Astrocyte of the cerebellum (primary cell): ENCODE measurements around the gene SMTNL2.

Experiments
- DNase-seq: peaks from one replicate; pipeline ENCODE4 v3.0.0-alpha.2; 2011; ENCODE audit warnings: low read depth
- H3K4me3 ChIP-seq: 2 replicates; pipeline ENCODE4 v1.5.1; 2011; ENCODE audit warnings: mild to moderate bottlenecking, low read depth, low read length, moderate library complexity
- CTCF ChIP-seq: IDR thresholded peaks from 2 replicates; pipeline ENCODE4 v1.5.1; 2012; ENCODE audit warnings: low read length, low read depth, moderate library complexity, mild to moderate bottlenecking; ENCODE audit errors: missing control alignments
- in situ Hi-C: cut with HindIII; loops from 2 replicates; pipeline ENCODE4 v1.10.0; 2017; ENCODE audit warnings: low sequenced_read_pairs

SMTNL2 gene

GRCh38 chr17:4537451-4538235, 46.7 kb upstream of the SMTNL2 start:
- H3K4me3 ChIP-seq: no peak overlapping the region
- DNase-seq: no peak
- in situ Hi-C loops: loop anchor here (5.0 kb wide), 1 partner anchor 75 kb away; no protein-coding TSS in a partner anchor
- no peak for TF ChIP-seq CTCF

GRCh38 chr17:4538236-4539002, 45.9 kb upstream of the SMTNL2 start:
- DNase-seq: no peak
- H3K4me3 ChIP-seq: no peak overlapping the region
- in situ Hi-C loops: loop anchor here (5.0 kb wide), 1 partner anchor 74 kb away; no protein-coding TSS in a partner anchor
- no peak for TF ChIP-seq CTCF

- H3K4me3 ChIP-seq: no peak overlapping the region
- TF ChIP-seq CTCF: no peak
- in situ Hi-C loops: loop anchor here (5.0 kb wide), 1 partner anchor 73 kb away; no protein-coding TSS in a partner anchor
- no peak for DNase-seq
These were observed 45.3 kb upstream of the SMTNL2 start for GRCh38 chr17:4539025-4539424.

GRCh38 chr17:4539576-4540223, 44.6 kb upstream of the SMTNL2 start:
- no peak for DNase-seq
- TF ChIP-seq CTCF: no peak
- H3K4me3 ChIP-seq: no peak overlapping the region
- in situ Hi-C loops: loop anchor here (5.0 kb wide), 1 partner anchor 73 kb away; no protein-coding TSS in a partner anchor

- in situ Hi-C loops: no loop called here
- TF ChIP-seq CTCF: no peak
- DNase-seq: no peak
These were observed 44.1 kb upstream of the SMTNL2 start for GRCh38 chr17:4540224-4540651.

GRCh38 chr17:4540687-4541327, 43.5 kb upstream of the SMTNL2 start:
- TF ChIP-seq CTCF: no peak
- DNase-seq: no peak
- H3K4me3 ChIP-seq: no peak overlapping the region
- in situ Hi-C loops: no loop called here

More at GRCh38 chr17:4540224-4540651, 44.1 kb upstream of the SMTNL2 start:
- H3K4me3 ChIP-seq: no peak overlapping the region
